Measurements from ENCODE around the gene MINK1.
A peak's percentile ranks its signal among the peaks of the same experiment; 100 is the strongest.

The MINK1 gene

GRCh38 chr17:4833178-4833940 is at the start of gene MINK1:
TSS of gene MINK1 (plus strand) at chr17:4833340. CDS start at chr17:4833584, 244 bp downstream.
- Mint-ChIP-seq H3K9me3 (no peaks in the 10 kb centered on the region), H3K27me3 (ENCODE audit: low read depth, poor library complexity) (no peaks in the 10 kb centered on the region), H3K27ac (peak within 1 kb of the TSS; percentile 93), H3K4me3 (peak within 1 kb of the TSS; percentile 93), H3K4me1 (peaks cover 42% of the 10 kb centered on the region), H3K36me3 (ENCODE audit: low read depth) (no peaks in the 10 kb centered on the region)
- TF ChIP-seq CTCF (IDR thresholded peaks at IDR 0.05) = no peak
- DNase-seq = peak; percentile 87

GRCh38 chr17:4785311-4786105 is 47.6 kb upstream of the MINK1 start:
- Mint-ChIP-seq H3K4me1 (peaks cover 36% of the 10 kb centered on the region), H3K27me3 (ENCODE audit: low read depth, poor library complexity) (peaks cover 35% of the 10 kb centered on the region), H3K4me3 (no peak overlapping the region), H3K9me3 (no peaks in the 10 kb centered on the region), H3K36me3 (ENCODE audit: low read depth) (no peaks in the 10 kb centered on the region), H3K27ac (no peak overlapping the region)
- no peak for DNase-seq
- no peak for TF ChIP-seq CTCF (IDR thresholded peaks at IDR 0.05)

- no peaks in the 10 kb centered on the region for H3K36me3 Mint-ChIP-seq (ENCODE audit: low read depth)
- TF ChIP-seq CTCF (IDR thresholded peaks at IDR 0.05) = no peak
- no peak for DNase-seq
- peak within 1 kb of the TSS; percentile 18 for H3K27ac Mint-ChIP-seq
- H3K9me3 Mint-ChIP-seq = no peaks in the 10 kb centered on the region
- peaks cover 36% of the 10 kb centered on the region for H3K27me3 Mint-ChIP-seq (ENCODE audit: low read depth, poor library complexity)
- H3K4me1 Mint-ChIP-seq = peaks cover 40% of the 10 kb centered on the region
- H3K4me3 Mint-ChIP-seq = no peak within 1 kb of the TSS
Measured at GRCh38 chr17:4786106-4786511, 47.0 kb upstream of the MINK1 start, which contains the start of gene VMO1. TSS of gene VMO1 (minus strand) at chr17:4786364. CDS start at chr17:4786352, 12 bp downstream.

GRCh38 chr17:4786516-4786915 is 46.6 kb upstream of the MINK1 start:
- no peaks in the 10 kb centered on the region for H3K36me3 Mint-ChIP-seq (ENCODE audit: low read depth)
- H3K4me1 Mint-ChIP-seq = peaks cover 40% of the 10 kb centered on the region
- no peak overlapping the region for H3K4me3 Mint-ChIP-seq
- no peak for TF ChIP-seq CTCF (IDR thresholded peaks at IDR 0.05)
- peak overlapping the region; percentile 18 for H3K27ac Mint-ChIP-seq
- no peak for DNase-seq
- no peaks in the 10 kb centered on the region for H3K9me3 Mint-ChIP-seq
- peaks cover 40% of the 10 kb centered on the region for H3K27me3 Mint-ChIP-seq (ENCODE audit: low read depth, poor library complexity)

- TF ChIP-seq CTCF (IDR thresholded peaks at IDR 0.05) = no peak
- H3K36me3 Mint-ChIP-seq (ENCODE audit: low read depth) = no peaks in the 10 kb centered on the region
- peaks cover 40% of the 10 kb centered on the region for H3K4me1 Mint-ChIP-seq
- DNase-seq = no peak
- no peak overlapping the region for H3K27ac Mint-ChIP-seq
- H3K27me3 Mint-ChIP-seq (ENCODE audit: low read depth, poor library complexity) = peaks cover 45% of the 10 kb centered on the region
- H3K9me3 Mint-ChIP-seq = peaks cover under 1% of the 10 kb centered on the region
- H3K4me3 Mint-ChIP-seq = peak overlapping the region; percentile 88
Measured at GRCh38 chr17:4788159-4788806, 44.9 kb upstream of the MINK1 start.
